ENCODE results near the gene ADGRB2.

Gene ADGRB2

DNA sequence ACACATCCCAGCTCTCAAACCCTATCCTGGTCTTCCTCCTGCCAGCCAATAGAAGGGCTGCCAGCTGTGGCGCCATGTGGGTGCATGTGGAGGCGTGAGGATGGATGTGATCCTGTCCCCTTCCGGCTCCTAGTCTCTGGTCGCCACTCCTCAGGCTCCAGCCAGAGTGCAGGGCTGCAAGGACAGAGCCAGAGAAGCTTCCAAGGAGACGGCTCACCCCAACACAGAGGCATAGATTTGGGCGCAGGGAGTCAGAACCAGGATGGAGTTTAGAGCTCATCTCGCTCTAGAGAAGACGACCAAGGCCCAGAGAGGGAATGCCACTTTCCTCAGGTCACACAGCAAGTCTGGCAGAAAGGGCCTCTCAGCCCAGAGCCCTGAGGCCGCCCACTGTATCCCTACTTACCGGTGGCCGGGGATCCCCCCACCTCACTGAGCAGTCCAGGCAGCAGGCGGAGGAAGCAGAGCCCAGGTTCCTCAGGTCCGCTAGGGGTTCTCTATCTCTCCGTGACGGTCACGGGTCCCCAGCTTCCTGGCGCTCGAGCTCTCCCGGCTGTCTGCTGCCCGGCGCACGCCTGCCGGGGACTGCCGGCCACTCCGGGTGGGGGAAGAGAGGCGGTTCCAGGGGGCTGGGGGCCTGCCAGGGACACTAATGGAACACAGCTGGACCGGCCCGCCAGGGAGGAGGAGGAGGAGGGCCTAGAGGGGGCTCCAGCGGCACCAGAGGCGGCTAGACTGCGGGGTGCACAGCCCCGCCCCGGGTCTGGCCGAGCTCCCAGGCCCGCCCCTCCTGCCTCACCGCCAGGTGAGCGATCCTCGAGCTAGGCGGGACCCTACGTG, 60.5 kb downstream of the ADGRB2 start, which contains the start of gene COL16A1:
TSS of gene COL16A1 (minus strand) at position 587 of the 840 bp plus-strand sequence. CDS start 1,824 bp downstream, outside the sequence.
- no peak for DNase-seq (ENCODE audit: low read depth in 3 of 3)

DNA sequence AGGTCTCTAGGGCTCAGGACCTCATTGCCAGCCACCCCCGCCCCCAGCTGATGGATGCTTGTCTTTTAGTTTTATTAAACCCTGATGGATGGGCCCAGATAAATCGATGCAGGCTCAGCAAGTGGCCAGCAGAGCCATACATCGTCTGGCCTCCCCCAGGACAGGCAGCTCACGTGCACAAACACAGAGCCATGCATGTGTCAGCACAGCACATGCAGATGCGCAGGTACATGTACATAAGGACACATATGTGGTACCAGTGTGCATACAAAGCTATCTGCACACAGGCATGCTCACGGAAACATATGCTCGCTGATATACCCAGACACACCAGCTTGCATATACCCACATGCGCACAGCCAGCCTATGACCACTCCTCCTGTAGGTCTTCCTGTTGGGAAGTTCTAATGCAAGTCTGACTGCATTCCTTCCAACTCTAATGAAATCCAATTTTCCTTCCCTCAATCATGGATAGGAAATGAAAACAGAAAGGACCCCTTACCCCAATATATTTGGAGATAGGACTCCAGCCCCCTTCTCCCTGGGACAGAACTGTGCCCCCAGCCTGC, 61.2 kb downstream of the ADGRB2 start:
- no peak for DNase-seq (ENCODE audit: low read depth in 3 of 3)

DNA sequence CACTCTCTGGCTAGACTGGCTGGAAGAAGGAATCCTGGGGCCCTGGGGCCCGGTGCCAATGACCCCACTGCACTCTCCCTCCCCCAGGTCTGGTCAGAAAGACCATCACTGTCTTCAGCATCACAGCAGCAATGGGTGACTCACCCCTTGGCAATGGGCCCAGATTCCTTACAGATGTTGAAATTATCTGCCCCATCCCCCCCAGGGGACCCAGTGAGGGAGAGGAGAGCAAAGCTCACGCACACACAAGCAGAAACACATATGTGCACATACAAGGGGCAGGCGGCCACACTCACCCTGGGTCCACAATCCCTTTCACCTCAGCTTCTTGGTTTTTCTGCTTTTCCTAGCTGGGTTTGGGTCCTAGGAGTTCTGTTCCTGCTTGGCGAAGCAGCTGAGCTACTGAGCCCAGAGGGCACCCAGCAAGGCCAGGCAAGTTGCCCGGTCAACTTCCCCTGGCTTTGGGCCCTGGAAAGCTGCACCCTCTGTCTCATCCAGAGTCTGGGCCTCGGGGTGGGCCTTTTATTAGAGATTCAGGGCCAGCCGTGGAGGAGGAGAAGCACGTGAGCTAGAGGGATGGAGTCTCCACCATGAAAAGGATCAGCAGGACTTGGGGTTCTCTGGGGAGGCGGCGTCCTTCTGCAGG, 62.9 kb downstream of the ADGRB2 start:
- DNase-seq (ENCODE audit: low read depth in 3 of 3), result no peak

DNA sequence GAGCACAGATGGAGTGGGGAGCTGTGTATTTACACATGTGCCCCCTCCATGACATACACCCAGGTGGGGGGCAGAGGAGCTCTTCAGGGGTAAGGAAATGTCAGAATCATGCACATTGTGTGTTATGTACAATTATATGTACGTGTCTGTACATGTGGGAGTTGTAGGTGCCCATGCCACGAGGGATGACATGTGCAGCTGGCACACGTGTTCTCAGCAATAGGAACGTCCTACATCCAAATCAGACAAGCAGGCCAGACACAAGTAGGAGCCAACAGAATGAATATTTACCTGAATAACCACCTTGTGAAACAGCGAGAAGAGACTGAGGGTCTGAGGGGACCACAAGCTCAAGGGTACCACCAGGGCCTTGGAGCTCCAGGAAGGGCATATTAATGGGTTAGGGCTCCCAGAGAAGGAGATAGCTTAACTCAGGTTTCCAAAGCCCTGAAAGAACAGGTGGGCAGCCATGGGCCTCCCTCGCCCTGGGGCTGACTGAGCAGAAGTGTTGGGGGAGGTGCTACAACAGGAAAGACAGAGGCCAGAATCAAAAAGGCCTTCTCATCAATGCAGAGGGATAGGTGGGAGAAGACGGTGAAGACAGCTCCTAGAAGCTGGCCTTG, 63.6 kb downstream of the ADGRB2 start:
- DNase-seq (ENCODE audit: low read depth in 3 of 3), result no peak

DNA sequence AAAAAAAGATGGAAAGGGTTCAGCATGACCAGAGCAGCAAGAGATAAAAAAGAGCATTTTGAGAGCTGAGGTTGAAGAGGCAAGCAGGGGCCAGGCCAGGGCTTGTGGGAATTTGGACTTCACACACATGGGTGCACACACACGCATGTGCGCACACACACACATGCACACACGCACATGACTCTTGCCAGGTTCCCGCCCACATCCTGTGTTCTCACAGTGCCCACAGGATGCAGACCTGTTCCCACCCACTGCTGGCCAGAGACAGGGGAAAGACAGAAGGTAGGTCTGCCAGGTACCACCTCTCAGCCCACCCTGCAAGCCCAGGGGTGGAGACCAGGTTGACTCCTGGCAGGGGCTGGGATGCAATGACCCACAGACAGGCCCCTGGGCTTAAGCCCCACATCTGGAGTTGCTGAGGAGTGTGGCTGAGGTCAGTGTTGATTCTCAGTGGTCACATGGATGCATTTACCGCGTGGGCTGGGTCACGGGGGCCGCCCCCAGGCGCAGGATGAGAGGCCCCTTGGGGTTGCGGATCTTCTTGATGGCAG, 64.7 kb downstream of the ADGRB2 start:
- DNase-seq (ENCODE audit: low read depth in 3 of 3), result no peak

DNA sequence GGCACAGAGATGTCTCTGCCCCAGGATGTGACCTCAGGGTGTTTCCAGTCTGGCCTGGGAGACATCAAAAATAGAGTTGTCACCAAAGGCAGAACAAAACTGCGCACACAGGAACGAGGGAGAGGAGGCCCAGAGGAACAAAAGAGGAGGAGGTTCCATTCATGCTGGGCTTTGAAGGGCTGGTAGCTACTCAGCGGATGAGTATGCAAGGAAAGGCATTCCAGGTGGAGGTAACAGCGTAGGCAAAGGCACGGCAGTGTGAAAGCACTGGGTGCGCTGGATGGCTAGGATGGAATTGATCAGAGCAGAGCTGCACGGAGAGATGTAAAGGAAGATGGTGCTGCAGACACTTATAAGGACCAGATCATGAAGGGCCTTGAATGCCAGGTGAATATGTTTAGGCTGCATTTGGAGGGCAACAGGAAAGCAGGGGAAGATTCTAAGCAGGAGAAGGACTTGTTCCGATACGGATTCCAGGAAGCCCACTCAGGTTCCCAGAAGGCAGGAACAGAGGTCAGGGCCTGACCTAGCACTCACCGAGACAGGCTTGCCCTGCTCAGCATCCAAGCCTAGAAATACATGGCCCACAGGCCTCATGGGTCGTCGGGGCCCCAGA, 66.7 kb downstream of the ADGRB2 start:
- no peak for DNase-seq (ENCODE audit: low read depth in 3 of 3)

DNA sequence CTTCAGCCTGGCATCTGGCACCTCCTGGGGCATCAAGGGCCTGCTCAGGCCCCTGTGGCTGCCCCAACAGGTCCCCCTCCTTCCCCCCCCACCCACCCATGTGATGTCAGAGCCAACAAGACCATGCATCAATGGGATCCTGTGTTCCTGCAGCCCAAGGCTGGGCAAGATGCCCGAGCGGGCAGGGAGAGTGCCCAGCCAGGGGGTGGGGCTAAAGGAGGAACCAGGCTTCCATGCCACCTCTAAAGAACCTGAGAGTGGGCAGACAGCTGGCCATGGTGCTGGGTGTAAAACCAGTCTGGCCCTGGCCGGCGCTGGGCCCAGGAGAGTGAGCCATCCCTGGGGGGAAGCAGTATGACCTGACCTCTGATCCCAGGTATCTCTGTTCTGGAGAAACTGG, 67.9 kb downstream of the ADGRB2 start:
- DNase-seq (ENCODE audit: low read depth in 3 of 3), result no peak

DNA sequence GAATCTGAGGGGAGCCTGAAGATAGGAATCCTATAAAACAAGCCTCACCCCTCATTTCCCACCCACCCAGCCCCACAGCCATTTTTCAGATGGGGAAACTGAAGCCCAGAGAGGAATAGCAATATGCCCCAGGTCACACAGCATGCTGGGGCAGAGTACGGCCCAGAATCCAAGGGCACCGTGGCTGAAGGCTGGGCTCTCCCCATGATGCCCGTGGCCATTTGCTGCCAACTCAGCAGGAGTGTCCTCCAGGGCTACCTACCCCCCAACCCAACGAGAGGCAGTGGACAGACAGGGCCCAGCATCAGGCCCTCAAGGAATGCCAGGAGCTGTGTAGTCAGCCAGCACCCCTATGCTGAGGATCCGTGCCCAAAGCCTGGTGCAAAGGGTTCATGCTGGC, 68.8 kb downstream of the ADGRB2 start:
- DNase-seq (ENCODE audit: low read depth in 3 of 3), result no peak

DNA sequence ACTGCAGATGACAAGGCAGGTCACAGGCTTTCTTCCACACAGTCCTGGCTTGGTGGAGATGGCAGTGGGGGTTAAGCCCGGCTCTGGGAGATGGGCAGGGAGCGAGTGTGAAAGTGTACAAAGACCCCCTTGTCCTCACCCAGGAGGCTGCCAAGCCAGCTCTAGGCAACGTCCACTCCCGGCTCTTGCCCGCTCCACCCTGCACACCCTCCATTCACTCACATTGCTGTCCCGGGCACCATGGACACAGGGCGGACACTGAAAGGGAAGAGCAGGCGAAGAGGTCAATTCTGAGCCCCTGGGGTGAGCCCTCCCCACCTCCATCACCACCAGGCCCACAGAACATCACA, 69.2 kb downstream of the ADGRB2 start:
- DNase-seq (ENCODE audit: low read depth in 3 of 3), result no peak

DNA sequence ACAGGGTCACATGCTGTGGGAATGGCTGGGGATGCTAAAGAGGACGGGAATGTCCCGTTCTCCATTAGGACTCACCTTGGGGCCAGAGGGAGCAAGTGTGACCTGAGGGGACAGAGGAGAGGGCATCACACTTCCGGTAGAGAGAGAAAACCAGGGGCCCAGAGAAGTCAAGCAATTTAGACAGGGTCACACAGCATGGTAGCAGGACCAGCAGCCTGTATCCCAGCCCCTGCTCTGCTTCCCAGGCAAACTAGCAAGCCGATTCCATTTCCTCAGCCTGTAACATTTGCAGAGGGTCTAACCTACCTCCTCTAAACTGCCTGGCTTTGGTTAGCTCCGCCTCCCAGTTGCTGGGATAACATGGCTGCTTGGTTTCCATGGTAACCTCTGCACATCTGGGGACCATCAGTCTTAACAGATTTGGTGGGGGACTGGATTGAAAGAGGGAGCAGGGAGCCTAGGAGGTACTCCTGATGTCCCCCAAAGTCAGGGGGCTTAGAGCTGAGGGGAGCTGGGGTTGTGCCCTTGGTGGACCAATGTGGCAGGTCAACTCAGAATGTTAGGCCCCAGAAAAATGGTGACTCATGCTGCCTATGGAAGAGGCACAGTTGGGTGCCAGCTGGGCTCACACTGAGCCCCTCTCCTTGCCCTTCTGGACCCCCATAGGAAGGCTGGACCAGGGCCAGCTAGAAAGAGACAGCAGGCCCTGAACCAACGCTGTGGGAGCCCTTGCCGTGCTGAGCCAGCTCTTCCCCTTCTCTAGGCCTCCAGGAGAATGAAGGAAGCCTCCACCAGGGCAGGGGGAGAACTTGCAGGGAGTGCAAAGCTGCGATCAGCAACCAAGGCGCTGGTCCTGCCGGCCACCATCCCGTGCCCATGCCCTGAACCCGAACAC, 69.8 kb downstream of the ADGRB2 start:
- DNase-seq (ENCODE audit: low read depth in 3 of 3), result no peak

DNA sequence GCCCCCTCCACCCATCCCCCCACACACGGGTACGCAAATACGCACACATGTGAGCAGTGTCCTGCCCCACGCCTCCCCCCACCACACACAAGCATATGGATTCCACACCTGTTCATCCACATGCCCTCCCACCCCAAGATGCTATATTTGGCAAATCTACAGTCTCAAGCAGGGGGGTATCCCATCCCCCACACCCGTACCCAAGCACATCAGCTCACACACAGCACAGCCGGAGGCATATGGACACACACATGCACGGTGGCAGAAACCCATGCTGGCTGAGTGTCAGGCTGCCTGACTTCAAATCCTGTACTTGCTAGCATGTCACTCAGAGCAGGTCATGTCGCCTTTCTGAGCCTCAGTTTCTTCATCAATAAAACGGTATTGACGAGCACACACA, 70.9 kb downstream of the ADGRB2 start:
- no peak for DNase-seq (ENCODE audit: low read depth in 3 of 3)

DNA sequence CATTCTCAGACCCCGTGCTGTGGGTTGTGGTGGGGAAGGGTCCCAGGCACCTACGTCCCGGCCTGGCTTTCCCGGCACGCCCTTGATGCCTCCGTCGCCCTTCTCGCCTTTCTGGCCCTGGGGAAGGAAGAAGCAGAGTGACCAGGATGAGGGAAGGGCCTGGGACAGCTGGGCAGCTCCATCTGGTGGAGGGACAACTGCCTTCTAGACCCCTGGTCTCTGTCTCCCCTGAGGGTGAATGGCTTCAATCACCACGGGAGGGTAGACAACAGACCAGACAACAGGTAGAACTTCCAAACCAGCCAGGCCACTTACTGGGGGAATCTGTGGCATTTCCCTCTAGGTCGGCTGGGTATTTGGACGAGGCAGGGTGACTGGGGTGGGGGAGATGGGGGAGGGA, 72.2 kb downstream of the ADGRB2 start:
- DNase-seq (ENCODE audit: low read depth in 3 of 3), result no peak

DNA sequence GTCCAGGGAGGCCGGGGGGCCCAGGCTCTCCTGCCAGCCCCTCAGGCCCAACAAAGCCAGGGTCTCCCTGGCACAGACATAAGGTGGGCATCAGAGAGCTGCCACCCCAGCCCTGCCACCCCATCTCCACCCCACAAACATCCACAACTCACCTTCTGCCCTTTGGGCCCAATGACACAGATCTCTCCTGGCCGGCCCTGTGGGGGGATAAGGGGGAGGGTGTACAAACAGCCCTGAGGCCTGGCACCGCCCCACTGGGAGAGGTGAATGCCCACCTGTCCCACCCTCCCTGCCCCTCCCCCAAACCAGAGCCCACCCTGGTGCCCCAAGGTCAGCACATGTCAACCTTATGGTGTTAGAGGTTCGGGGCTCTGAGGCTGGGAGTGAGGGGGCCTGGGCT, 72.7 kb downstream of the ADGRB2 start:
- DNase-seq (ENCODE audit: low read depth in 3 of 3), result no peak

DNA sequence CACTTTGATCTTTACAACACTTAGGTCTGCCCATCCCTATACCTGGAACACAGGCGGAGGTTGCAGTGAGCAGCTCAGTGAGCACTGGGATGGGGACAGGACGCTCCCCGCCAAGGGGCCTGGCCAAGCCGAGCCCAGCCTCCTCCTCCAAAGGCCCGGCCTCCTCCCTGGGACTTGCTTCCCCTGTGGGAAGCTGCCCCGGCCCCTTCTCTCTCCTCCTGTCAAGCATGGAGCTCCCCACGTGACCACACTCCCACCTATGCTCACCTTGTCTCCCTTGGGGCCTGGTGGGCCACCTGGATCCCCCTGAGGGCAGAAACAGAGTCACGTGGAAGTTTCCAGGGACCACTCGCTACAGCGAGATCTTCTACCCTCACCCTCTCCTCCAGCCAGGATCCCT, 73.2 kb downstream of the ADGRB2 start:
- DNase-seq (ENCODE audit: low read depth in 3 of 3), result no peak

DNA sequence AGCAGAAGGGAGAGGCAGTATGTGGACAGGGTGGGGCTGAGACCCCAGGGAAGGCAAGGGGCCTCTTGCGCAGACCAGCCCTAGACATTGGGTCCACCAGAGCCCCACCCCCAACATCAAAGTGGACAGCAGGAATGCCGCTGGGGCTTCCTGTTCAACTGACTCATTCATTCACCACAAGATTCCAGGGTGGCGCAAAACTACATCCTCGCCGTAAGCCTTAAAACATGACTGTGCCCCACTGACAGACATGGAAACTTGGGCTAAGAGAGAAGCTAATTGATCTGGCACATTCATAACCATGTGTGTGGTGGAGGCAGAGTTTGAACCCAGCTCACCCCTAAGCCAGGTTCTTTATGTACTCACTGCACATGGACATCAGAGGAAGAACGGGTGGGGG, 74.3 kb downstream of the ADGRB2 start:
- no peak for DNase-seq (ENCODE audit: low read depth in 3 of 3)

DNA sequence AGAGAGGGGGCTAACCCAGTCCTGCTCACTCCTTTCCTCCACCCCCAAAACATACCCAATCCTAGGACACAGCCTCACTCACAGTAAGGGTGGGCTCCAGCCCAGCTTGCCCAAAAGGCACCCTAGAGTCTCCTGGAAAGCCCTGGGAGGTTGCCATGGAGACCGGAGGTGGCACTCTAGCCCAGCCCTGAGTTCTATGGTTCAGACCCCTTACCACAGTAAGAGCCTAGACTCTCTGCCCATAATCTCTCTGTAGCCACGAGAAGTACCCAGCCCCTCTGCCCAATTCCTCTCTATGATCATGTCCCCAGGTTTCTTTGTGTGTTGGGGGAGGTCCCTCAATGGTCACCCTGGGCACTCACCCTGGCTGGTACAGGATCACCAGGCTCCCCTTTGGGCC, 74.8 kb downstream of the ADGRB2 start:
- no peak for DNase-seq (ENCODE audit: low read depth in 3 of 3)

DNA sequence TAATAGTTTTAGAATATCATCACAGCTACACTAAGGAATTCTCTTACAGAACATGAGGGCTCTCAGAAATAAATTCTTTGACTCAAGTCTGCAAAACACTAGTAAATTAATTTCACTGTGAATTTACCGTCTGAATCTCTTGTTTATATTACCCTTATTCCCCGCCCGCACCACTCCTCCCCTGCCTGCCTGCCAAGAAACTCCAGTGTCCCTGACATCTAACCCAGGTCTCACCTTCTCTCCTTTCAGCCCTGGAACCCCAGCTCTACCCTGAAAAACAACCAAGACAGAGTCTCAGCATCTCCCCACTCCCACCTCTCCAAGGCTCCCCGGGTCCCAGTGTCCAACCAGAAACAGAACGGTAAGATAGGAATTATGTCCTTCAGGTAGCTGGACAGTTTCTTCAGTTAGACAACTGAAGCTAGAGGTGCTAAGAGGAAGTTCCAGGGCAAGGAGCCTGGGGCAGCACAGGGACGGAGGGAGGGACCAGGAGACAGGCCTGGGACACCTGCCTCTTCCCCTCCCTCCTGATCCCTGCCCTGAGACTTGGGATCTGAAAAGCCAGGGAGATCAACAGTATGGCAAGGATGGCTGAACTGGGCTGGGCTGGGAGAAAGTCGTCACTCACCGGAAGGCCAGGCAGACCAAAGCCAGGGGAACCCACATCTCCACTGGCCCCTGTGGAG, 75.8 kb downstream of the ADGRB2 start:
- no peak for DNase-seq (ENCODE audit: low read depth in 3 of 3)

DNA sequence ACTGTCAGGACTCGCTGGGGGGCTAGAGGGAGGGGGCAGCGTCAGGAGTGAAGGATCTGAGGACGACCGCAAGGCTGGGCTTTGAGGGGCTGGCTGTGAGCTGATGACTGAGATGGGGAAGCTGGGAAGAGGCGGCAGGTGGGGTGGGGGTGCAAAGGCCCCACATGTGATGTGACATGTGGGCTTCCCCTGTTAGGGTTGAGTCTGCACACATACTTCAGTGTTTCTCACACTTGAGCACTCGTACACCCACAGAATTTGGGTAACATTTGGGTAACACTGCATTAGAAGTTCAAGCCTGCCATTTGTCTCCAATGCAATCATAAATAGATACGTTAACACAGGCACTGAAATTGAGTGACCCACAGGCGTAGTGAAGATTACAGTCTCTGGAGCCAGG, 76.5 kb downstream of the ADGRB2 start:
- no peak for DNase-seq (ENCODE audit: low read depth in 3 of 3)

DNA sequence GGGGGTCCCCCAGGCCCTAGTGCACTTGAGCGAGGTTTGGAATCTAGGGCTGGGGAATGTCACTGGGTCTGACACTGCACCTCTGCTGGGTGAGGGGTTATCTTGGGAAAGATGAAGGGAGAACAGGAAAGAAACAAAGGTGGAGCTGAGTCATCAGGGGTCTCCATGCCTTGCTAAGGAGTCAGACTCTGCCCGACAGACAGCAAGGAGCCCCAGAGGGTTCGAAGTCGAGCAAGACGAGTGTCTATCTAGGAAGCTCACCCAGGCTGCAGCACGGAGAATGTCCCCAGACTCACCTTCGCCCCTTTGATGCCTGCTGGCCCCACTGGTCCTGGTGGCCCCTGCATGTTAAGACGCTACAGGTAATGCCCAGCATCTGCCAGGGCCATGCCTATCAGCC, 78.3 kb downstream of the ADGRB2 start:
- no peak for DNase-seq (ENCODE audit: low read depth in 3 of 3)

DNA sequence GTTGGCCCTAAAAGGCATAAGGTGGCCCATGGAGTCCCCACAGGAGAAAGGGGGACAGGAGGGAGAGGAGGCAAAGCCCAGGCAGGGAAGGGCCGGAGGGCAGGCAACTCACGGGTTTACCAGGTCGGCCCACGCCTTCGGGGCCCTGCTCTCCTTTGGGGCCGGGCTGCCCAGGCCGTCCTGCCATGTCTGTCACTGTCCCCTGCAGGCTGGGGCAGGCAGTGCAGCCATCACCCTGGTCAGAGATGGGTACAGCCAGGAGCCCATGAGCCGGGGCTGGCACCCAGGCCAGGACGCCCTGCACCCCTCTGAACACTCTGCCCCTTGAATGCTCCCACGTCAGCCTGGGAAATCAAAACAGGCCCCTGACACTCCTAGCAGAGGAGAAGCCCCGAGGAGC, 80.1 kb downstream of the ADGRB2 start:
- DNase-seq (ENCODE audit: low read depth in 3 of 3), result no peak

All from stimulated activated CD4-positive, alpha-beta T cell treated with anti-CD3 and anti-CD28 coated beads, TNF-alpha, amount 100 ng/mL, for 48 hours (primary cell).